SJSA1 (cell line): ENCODE measurements around the gene CDKL4. TPM values are rescaled to one million over a fixed set of nuclear protein-coding genes. Genes with fewer than 3 reads are reported as not detected.
"Not testable (repeated sequence)": the region's sequence is repeated elsewhere in the genome, so short reads cannot be mapped to it uniquely, and the experiment has no call there.

Experiments used
- DNase-seq, 2 experiments: peaks; one replicate each; pipeline ENCODE4 v3.0.0-alpha.2; 2015 to 2020; ENCODE audit warnings: low spot score in 2 of 2, low read depth in 1 of 2
- H3K27ac ChIP-seq: fragments of 250-450 bp; sonication (Bioruptor Pico); 2 replicates; pipeline ENCODE4 v1.5.1; 2020; ENCODE audit warnings: mild to moderate bottlenecking, moderate library complexity
- H3K27me3 ChIP-seq: fragments of 250-450 bp; sonication (Bioruptor Pico); replicated peaks from 2 replicates; pipeline ENCODE4 v1.5.1; 2020; ENCODE audit warnings: mild to moderate bottlenecking, moderate library complexity
- H3K36me3 ChIP-seq: fragments of 250-450 bp; sonication (Bioruptor Pico); 2 replicates; pipeline ENCODE4 v1.5.1; 2020; ENCODE audit warnings: mild to moderate bottlenecking
- H3K4me1 ChIP-seq: fragments of 250-450 bp; sonication (Bioruptor Pico); replicated peaks from 2 replicates; pipeline ENCODE4 v1.6.1; 2021; ENCODE audit warnings: mild to moderate bottlenecking
- H3K4me3 ChIP-seq: fragments of 250-450 bp; sonication (Bioruptor Pico); 2 replicates; pipeline ENCODE4 v1.5.1; 2020; ENCODE audit warnings: mild to moderate bottlenecking
- H3K9me3 ChIP-seq: fragments of 250-450 bp; sonication (Bioruptor Pico); replicated peaks from 2 replicates; pipeline ENCODE4 v1.5.1; 2020; ENCODE audit warnings: mild to moderate bottlenecking
- total RNA-seq: library from RNA; depleted of rRNA; stranded (reverse); fragments of >200 nt; shearing (Covaris generic); gene quantifications from 2 replicates; pipeline ENCODE4 v1.2.3, GENCODE V29; 2014; rRNA removed

The CDKL4 gene
- total RNA-seq, 1 experiment from 2014 or later = 0.34 TPM

DNA sequence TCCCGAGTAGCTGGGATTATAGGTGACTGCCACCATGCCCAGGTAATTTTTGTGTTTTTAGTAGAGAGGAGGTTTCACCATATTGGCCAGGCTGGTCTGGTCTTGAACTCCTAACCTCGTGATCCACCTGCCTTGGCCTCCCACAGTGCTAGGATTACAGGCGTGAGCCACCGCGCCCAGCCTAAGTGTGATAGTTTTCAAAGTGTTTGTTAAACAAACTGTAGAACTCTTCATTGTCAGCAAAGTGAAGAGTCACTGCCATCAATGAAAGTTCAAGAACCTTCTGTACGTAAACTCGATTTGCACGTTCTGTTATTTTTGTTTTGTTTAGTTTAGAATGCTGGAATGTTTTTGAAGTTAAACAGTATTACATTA, 104.9 kb downstream of the CDKL4 start:
- Histone ChIP-seq H3K4me3 (no peak overlapping the region), H3K4me1 (no peaks in the 10 kb centered on the region), H3K27ac (no peak overlapping the region), H3K9me3 (no peaks in the 10 kb centered on the region), H3K36me3 (no peaks in the 10 kb centered on the region), H3K27me3 (0 out of 2 replicates have a peak, but pooled peaks cover 3% of the 10 kb centered on the region)
- DNase-seq = no peak

DNA sequence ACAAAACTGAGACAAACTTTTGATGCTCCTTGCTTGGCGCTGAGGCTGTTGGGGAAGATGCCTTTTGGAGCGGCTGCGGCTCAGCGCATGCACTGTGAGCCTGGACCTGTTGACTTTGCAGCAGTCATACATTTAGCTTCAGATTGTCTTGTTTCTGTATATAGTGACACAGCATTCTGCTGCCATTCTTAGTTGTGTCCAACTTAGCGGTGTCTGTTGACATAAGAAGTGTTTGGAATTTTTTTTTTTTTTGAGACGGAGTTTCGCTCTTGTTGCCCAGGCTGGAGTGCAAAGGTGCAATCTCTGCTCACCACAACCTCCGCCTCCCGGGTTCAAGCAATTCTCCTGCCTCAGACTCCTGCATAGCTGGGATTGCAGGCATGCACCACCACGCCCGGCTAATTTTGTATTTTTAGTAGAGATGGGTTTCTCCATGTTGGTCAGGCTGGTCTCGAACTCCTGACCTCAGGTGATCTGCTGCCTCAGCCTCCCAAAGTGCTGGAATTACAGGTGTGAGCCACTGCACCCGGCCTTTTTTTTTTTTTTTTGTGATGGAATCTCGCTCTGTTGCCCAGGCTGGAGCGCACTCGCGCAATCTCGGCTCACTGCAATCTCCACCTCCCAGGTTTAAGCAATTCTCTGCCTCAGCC, 105.5 kb downstream of the CDKL4 start:
- H3K9me3 ChIP-seq, H3K27me3 ChIP-seq, H3K4me3 ChIP-seq, DNase-seq, H3K27ac ChIP-seq, H3K36me3 ChIP-seq, H3K4me1 ChIP-seq: not testable (repeated sequence)

DNA sequence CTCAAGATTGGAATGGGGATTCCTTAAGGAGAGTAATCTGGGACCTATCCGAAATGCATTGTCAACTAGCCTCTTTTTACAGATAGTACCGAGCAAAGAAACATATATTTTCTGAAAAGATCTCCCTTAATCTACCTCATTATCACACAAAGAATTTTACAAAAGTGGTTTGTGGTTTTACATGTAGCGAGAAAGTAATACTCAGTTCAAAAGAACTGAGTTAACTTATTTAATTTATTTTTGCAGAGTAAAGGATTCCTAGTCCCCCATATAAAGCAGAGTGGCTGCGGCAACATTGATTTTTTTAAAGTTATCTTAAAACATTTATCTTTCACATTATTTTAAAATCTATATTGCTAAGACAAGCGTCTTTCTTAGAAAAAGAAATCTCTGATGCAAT, 107.0 kb downstream of the CDKL4 start:
- H3K27ac ChIP-seq = no peak overlapping the region
- 0 out of 2 replicates have a peak, but pooled peaks cover 3% of the 10 kb centered on the region for H3K27me3 ChIP-seq
- H3K36me3 ChIP-seq = no peaks in the 10 kb centered on the region
- no peaks in the 10 kb centered on the region for H3K4me1 ChIP-seq
- no peak overlapping the region for H3K4me3 ChIP-seq
- no peaks in the 10 kb centered on the region for H3K9me3 ChIP-seq
- DNase-seq = no peak

DNA sequence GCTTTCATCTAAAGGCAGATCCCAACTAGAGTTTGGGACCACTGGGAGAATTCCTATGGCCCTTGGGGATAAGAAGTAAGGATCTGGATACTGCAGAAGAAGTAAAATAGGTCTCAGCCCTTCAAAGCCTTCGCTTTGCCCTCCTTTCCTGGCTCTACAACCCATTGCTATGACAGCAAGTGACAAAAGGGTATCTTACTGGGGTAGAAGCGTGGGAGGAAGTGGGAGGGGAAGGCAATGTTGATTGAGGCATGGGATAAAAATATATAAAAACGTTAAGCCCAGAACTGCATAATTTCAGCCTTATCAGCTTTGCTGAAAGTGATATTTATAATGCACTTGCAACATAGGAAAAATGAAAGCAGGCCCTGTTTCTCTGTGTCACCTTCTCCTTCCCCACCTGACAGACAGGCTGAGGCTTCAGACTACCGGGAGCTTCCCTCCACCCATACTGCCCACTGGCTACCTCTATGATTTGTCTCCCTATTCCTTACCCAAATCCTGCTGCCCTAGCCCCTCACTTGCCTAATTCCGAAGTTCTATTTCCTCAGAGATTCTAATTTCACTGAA, 108.0 kb downstream of the CDKL4 start:
- no peak for DNase-seq
- Histone ChIP-seq H3K4me1 (no peaks in the 10 kb centered on the region), H3K36me3 (no peaks in the 10 kb centered on the region), H3K27ac (no peak overlapping the region), H3K27me3 (0 out of 2 replicates have a peak, but pooled peaks cover 3% of the 10 kb centered on the region), H3K9me3 (no peaks in the 10 kb centered on the region), H3K4me3 (no peak overlapping the region)

DNA sequence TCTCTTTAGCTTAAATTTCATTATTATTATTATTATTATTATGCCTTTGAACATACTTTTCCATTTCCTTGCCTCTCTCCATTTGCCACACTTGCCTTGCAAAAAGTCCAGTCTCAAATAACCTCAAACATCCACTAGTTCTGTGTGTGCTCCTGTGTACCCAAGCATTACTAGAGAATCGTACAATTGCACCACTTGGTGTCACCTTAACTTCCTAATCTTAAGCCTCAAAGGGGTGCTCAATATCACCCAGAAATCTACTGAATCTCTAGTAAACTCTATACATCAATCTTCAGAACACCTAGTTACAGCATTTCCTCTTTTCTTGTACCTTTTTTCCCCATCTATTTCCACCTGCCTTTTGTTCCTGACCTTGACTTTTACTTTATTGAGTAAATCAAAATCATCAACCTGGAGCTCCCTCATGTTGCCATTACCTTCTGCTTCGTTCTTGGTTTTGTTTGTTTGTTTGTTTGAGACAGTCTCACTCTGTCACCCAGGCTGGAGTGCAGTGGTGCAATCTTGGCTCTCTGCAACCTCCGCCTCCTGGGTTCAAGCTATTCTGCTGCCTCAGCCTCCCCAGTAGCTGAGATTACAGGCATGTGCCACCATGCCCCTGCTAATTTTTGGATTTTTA, 110.4 kb downstream of the CDKL4 start:
- no peaks in the 10 kb centered on the region for H3K36me3 ChIP-seq
- no peaks in the 10 kb centered on the region for H3K27me3 ChIP-seq
- no peak overlapping the region for H3K27ac ChIP-seq
- no peaks in the 10 kb centered on the region for H3K9me3 ChIP-seq
- no peak for DNase-seq
- no peaks in the 10 kb centered on the region for H3K4me1 ChIP-seq
- H3K4me3 ChIP-seq = no peak overlapping the region

DNA sequence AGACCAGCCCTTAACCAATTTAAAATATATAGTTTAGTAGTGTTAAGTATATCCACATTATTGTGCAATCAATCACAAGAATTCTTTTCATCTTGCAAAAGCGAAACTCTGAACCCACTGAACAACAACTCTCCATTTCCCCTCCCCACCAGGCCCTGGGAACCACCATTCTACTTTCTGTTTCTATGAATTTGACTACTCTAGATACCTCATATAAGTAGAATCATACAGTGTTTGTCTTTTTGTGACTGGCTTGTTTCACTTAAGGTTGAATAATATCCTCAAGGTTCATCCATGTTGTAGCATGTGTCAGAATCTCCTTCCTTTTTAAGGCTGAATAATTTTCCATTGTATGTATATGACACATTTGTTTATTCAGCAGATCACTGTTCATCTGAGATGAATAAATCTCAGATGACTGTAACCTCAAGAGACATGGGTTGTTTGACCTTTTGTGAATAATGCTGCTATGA, 114.8 kb downstream of the CDKL4 start:
- Histone ChIP-seq H3K27ac (no peak overlapping the region), H3K27me3 (no peaks in the 10 kb centered on the region), H3K9me3 (no peaks in the 10 kb centered on the region), H3K4me3 (no peak overlapping the region), H3K36me3 (no peaks in the 10 kb centered on the region), H3K4me1 (peaks cover 4% of the 10 kb centered on the region)
- DNase-seq = no peak

DNA sequence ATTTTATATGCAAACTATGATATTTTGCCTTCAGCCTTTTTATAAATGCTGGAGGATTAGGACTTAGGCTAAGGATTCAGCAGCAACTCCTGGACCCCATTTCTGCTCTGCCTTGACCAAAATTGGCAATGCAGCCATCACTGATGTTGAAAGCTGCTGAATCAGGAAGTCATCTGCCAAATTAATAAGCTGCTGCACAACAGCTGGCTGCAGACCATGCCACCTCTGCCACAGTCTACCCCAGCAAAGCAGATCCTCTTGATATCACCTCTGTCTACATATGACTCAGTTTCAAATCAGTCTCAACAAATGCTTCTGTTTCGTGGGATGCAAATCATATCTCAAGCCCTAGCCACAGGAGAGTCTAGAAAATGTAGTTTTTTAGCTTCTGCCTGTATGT, 115.8 kb downstream of the CDKL4 start:
- Histone ChIP-seq H3K4me3 (no peak overlapping the region), H3K27me3 (no peaks in the 10 kb centered on the region), H3K27ac (no peak overlapping the region), H3K36me3 (no peaks in the 10 kb centered on the region), H3K4me1 (peaks cover 10% of the 10 kb centered on the region), H3K9me3 (no peaks in the 10 kb centered on the region)
- DNase-seq = no peak

Other genes with a start within 250 kb of the CDKL4 start
- 4.7 and 16.2 TPM in 2 replicates for gene SOS1, start 122.9 kb downstream of the CDKL4 start, total RNA-seq
- 35.6 and 49.5 TPM in 2 replicates for gene MAP4K3, start 193.3 kb upstream of the CDKL4 start, total RNA-seq